ENCODE measurements around the gene FZD2.
"Not testable (repeated sequence)": the region's sequence is repeated elsewhere in the genome, so short reads cannot be mapped to it uniquely, and the experiment has no call there.

Gene FZD2

GRCh38 chr17:44546671-44547606, 10.3 kb upstream of the FZD2 start:
- no peak for DNase-seq (ENCODE audit: low read depth in 1 of 2, low spot score in 1 of 2)

GRCh38 chr17:44547625-44548267, 9.5 kb upstream of the FZD2 start:
- DNase-seq (ENCODE audit: low read depth in 1 of 2, low spot score in 1 of 2) = no peak

- no peak for DNase-seq (ENCODE audit: low read depth in 1 of 2, low spot score in 1 of 2)
Measured at GRCh38 chr17:44548376-44549230, 8.7 kb upstream of the FZD2 start.

- no peak for DNase-seq (ENCODE audit: low read depth in 1 of 2, low spot score in 1 of 2)
Measured at GRCh38 chr17:44549686-44550085, 7.6 kb upstream of the FZD2 start.

- no peak for DNase-seq (ENCODE audit: low read depth in 1 of 2, low spot score in 1 of 2)
Measured at GRCh38 chr17:44552361-44552760, 4.9 kb upstream of the FZD2 start.

GRCh38 chr17:44555099-44555498, 2.2 kb upstream of the FZD2 start:
- no peak for DNase-seq (ENCODE audit: low read depth in 1 of 2, low spot score in 1 of 2)

GRCh38 chr17:44556166-44556831, 985 bp upstream of the FZD2 start:
- no peak for DNase-seq (ENCODE audit: low read depth in 1 of 2, low spot score in 1 of 2)

- no peak for DNase-seq (ENCODE audit: low read depth in 1 of 2, low spot score in 1 of 2)
Measured at GRCh38 chr17:44557651-44558285, 484 bp downstream of the FZD2 start.

GRCh38 chr17:44558334-44558709, 1.0 kb downstream of the FZD2 start:
- DNase-seq (ENCODE audit: low read depth in 1 of 2, low spot score in 1 of 2) = no peak

GRCh38 chr17:44558710-44559633, 1.7 kb downstream of the FZD2 start:
- no peak for DNase-seq (ENCODE audit: low read depth in 1 of 2, low spot score in 1 of 2)

GRCh38 chr17:44559634-44560554, 2.6 kb downstream of the FZD2 start:
- no peak for DNase-seq (ENCODE audit: low read depth in 1 of 2, low spot score in 1 of 2)

- no peak for DNase-seq (ENCODE audit: low read depth in 1 of 2, low spot score in 1 of 2)
Measured at GRCh38 chr17:44561237-44561623, 3.9 kb downstream of the FZD2 start.

- DNase-seq (ENCODE audit: low read depth in 1 of 2, low spot score in 1 of 2) = no peak
Measured at GRCh38 chr17:44564429-44564828, 7.1 kb downstream of the FZD2 start.

- no peak for DNase-seq (ENCODE audit: low read depth in 1 of 2, low spot score in 1 of 2)
Measured at GRCh38 chr17:44565866-44566443, 8.7 kb downstream of the FZD2 start.

- DNase-seq (ENCODE audit: low read depth in 1 of 2, low spot score in 1 of 2) = not testable (repeated sequence)
Measured at GRCh38 chr17:44568311-44568944, 11.1 kb downstream of the FZD2 start.

GRCh38 chr17:44568945-44569858, 11.9 kb downstream of the FZD2 start:
- no peak for DNase-seq (ENCODE audit: low read depth in 1 of 2, low spot score in 1 of 2)

GRCh38 chr17:44572801-44573200, 15.5 kb downstream of the FZD2 start:
- no peak for DNase-seq (ENCODE audit: low read depth in 1 of 2, low spot score in 1 of 2)
